Astrocyte (in vitro differentiated cells and primary cell): ENCODE results near the gene IFT20. TPM values are rescaled to one million over a fixed set of nuclear protein-coding genes. Genes with fewer than 3 reads are reported as not detected.
"Not testable (repeated sequence)": the region's sequence is repeated elsewhere in the genome, so short reads cannot be mapped to it uniquely, and the experiment has no call there.

Experiments
- DNase-seq: peaks from one replicate; pipeline ENCODE4 v3.0.0-alpha.2; 2010; ENCODE audit warnings: low read depth
- FAIRE-seq: peaks from 2 replicates; lab custom pipeline; 2011; peaks lifted over from hg19 to GRCh38; lab: Jason Lieb, UNC
- H2AFZ ChIP-seq: 2 replicates; pipeline ENCODE4 v1.6.0; 2012; ENCODE audit warnings: low read depth, low read length, inconsistent platforms
- H3K27ac ChIP-seq: 2 replicates; pipeline ENCODE4 v1.5.1; 2011; ENCODE audit warnings: low read depth, low read length, inconsistent platforms
- H3K27me3 ChIP-seq: 2 replicates; pipeline ENCODE4 v1.6.0; 2011; ENCODE audit warnings: low read length, inconsistent platforms; ENCODE audit not compliant: insufficient read depth
- H3K36me3 ChIP-seq: 2 replicates; pipeline ENCODE4 v1.5.1; 2011; ENCODE audit warnings: low read length, inconsistent platforms; ENCODE audit not compliant: insufficient read depth
- H3K4me1 ChIP-seq: 2 replicates; pipeline ENCODE4 v1.5.1; 2011; ENCODE audit warnings: low read length, inconsistent platforms; ENCODE audit not compliant: insufficient read depth
- H3K4me2 ChIP-seq: 2 replicates; pipeline ENCODE4 v1.6.0; 2012; ENCODE audit warnings: low read length, inconsistent platforms
- H3K4me3 ChIP-seq: 2 replicates; pipeline ENCODE4 v1.5.1; 2011; ENCODE audit warnings: low read depth, mild to moderate bottlenecking, low read length, inconsistent platforms; ENCODE audit not compliant: insufficient read depth
- H3K79me2 ChIP-seq: 2 replicates; pipeline ENCODE4 v1.6.0; 2012; ENCODE audit warnings: mild to moderate bottlenecking, low read length, inconsistent platforms; ENCODE audit not compliant: insufficient read depth
- H3K9ac ChIP-seq: 2 replicates; pipeline ENCODE4 v1.6.0; 2012; ENCODE audit warnings: mild to moderate bottlenecking, low read length, inconsistent platforms
- H3K9me3 ChIP-seq: 2 replicates; pipeline ENCODE4 v1.5.1; 2012; ENCODE audit warnings: low read depth, mild to moderate bottlenecking, low read length, inconsistent platforms; ENCODE audit not compliant: insufficient read depth
- H4K20me1 ChIP-seq: 2 replicates; pipeline ENCODE4 v1.6.0; 2012; ENCODE audit warnings: low read length, inconsistent platforms; ENCODE audit not compliant: insufficient read depth
- H3K27ac Mint-ChIP-seq: one replicate; pipeline ENCODE4 v1.8.0; 2021; ENCODE audit warnings: mild to moderate bottlenecking, mixed read lengths; ENCODE audit not compliant: unreplicated experiment
- H3K27me3 Mint-ChIP-seq: one replicate; pipeline ENCODE4 v1.8.0; 2021; ENCODE audit warnings: low read depth, mixed read lengths; ENCODE audit not compliant: unreplicated experiment
- H3K36me3 Mint-ChIP-seq: one replicate; pipeline ENCODE4 v1.8.0; 2021; ENCODE audit warnings: low read depth, mixed read lengths; ENCODE audit not compliant: unreplicated experiment
- H3K4me1 Mint-ChIP-seq: one replicate; pipeline ENCODE4 v1.8.0; 2021; ENCODE audit warnings: low read depth, mixed read lengths; ENCODE audit not compliant: unreplicated experiment
- H3K4me3 Mint-ChIP-seq: one replicate; pipeline ENCODE4 v1.8.0; 2021; ENCODE audit warnings: mild to moderate bottlenecking, moderate library complexity, mixed read lengths; ENCODE audit not compliant: unreplicated experiment
- H3K9me3 Mint-ChIP-seq: one replicate; pipeline ENCODE4 v1.8.0; 2021; ENCODE audit warnings: mild to moderate bottlenecking, mixed read lengths; ENCODE audit not compliant: unreplicated experiment
- EZH2 ChIP-seq: IDR thresholded peaks from 2 replicates; pipeline ENCODE4 v1.6.1; 2012; ENCODE audit warnings: mild to moderate bottlenecking, low read length, inconsistent platforms; ENCODE audit not compliant: insufficient read depth
- total RNA-seq: library from RNA; stranded (reverse); gene quantifications from 2 replicates; pipeline ENCODE4 v1.2.1, GENCODE V29; 2021
- TF ChIP-seq, protein P1 (sequence below): IDR thresholded peaks from 2 replicates; pipeline ENCODE4 v1.5.1; 2011; ENCODE audit warnings: low read depth, mild to moderate bottlenecking, inconsistent platforms, low read length, moderate library complexity; ENCODE audit not compliant: insufficient read depth

The IFT20 gene
- total RNA-seq, 1 donor from 2014 or later, result 70.4 TPM

DNA sequence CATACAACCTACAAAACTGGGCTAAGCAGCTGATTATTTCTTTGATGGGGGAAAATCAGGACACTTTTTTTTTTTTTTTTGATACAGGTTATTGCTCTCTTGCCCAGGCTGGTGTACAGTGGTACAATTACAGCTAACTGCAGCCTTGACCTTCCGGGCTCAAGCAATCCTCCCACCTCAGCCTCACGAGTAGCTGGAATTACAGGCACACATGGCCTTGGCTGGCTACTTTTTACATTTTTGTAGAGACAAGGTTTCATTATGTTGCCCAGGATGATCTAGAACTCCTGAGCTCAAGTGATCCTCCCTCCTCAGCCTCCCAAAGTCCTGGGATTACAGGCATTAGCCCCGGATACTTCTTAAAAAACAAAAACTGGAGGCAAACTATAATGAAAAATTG is 36.8 kb downstream of the IFT20 start:
- H2AFZ ChIP-seq, result no peak overlapping the region
- H3K27ac ChIP-seq, result no peak overlapping the region
- no peak overlapping the region for H3K9ac ChIP-seq
- H3K4me3 ChIP-seq, result no peak overlapping the region
- Mint-ChIP-seq H3K36me3 (no peaks in the 10 kb centered on the region), H3K27ac (no peak overlapping the region), H3K9me3 (no peaks in the 10 kb centered on the region), H3K27me3 (peaks cover 3% of the 10 kb centered on the region), H3K4me3 (no peak overlapping the region), H3K4me1 (no peaks in the 10 kb centered on the region)
- FAIRE-seq (no peak), DNase-seq (no peak)
- no peak overlapping the region for H3K4me2 ChIP-seq
- no peaks in the 10 kb centered on the region for H3K9me3 ChIP-seq
- H3K36me3 ChIP-seq, result no peaks in the 10 kb centered on the region
- H3K4me1 ChIP-seq, result no peaks in the 10 kb centered on the region
- no peak for TF ChIP-seq EZH2
- TF ChIP-seq, protein P1, sequence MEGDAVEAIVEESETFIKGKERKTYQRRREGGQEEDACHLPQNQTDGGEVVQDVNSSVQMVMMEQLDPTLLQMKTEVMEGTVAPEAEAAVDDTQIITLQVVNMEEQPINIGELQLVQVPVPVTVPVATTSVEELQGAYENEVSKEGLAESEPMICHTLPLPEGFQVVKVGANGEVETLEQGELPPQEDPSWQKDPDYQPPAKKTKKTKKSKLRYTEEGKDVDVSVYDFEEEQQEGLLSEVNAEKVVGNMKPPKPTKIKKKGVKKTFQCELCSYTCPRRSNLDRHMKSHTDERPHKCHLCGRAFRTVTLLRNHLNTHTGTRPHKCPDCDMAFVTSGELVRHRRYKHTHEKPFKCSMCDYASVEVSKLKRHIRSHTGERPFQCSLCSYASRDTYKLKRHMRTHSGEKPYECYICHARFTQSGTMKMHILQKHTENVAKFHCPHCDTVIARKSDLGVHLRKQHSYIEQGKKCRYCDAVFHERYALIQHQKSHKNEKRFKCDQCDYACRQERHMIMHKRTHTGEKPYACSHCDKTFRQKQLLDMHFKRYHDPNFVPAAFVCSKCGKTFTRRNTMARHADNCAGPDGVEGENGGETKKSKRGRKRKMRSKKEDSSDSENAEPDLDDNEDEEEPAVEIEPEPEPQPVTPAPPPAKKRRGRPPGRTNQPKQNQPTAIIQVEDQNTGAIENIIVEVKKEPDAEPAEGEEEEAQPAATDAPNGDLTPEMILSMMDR, result no peak
- no peaks in the 10 kb centered on the region for H4K20me1 ChIP-seq
- H3K27me3 ChIP-seq, result peaks cover 9% of the 10 kb centered on the region
- H3K79me2 ChIP-seq, result no peaks in the 10 kb centered on the region

DNA sequence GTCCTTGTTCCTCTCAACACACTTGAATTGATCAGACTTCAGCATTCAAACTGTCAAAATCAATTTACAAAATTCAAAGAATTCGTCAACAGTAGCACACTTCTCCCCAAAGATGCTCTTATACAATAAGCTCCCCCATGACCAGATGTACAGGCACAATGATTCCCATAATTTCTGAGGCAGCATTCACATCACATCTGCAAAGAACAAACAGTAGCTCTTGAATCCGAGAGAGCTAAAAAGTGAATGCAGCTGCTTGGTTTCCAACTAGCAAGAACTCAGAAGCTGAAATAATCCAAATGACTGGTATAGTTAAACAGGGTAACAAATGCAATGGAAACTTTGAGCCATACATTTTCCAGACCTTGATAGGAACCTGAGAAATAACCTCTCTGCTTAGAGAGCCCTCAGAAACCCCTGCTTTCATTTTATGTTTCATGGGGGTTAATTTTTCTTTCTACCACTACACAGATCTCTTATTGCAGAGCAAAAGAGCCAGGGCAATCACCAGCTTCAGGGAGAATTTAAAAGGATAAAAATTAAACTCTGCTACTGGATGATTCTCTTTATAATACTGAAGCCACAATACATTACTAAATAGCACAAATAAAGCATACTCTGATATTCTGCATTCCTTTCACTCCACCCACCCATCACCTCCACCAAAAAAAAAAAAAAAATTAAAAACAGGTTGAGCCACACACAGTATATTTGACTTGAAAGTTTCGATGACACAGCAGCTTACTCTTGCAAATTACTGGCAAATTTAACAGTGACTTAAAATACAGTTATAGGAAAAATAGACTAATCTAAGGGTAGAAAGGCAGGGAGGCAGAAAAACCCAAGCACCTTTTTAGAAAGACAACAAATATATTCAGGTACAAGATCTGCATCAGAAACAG is 39.3 kb downstream of the IFT20 start:
- no peak overlapping the region for H3K4me2 ChIP-seq
- no peak overlapping the region for H3K27ac ChIP-seq
- TF ChIP-seq, protein P1, result no peak
- TF ChIP-seq EZH2, result no peak
- peaks cover 3% of the 10 kb centered on the region for H3K27me3 Mint-ChIP-seq
- no peak overlapping the region for H3K27ac Mint-ChIP-seq
- H3K27me3 ChIP-seq, result peaks cover 13% of the 10 kb centered on the region
- H3K9ac ChIP-seq, result no peak overlapping the region
- no peaks in the 10 kb centered on the region for H3K36me3 Mint-ChIP-seq
- H3K9me3 ChIP-seq, result no peaks in the 10 kb centered on the region
- FAIRE-seq (no peak), DNase-seq (no peak)
- H3K79me2 ChIP-seq, result no peaks in the 10 kb centered on the region
- no peaks in the 10 kb centered on the region for H4K20me1 ChIP-seq
- no peaks in the 10 kb centered on the region for H3K4me1 ChIP-seq
- H2AFZ ChIP-seq, result no peak overlapping the region
- no peaks in the 10 kb centered on the region for H3K9me3 Mint-ChIP-seq
- H3K4me3 ChIP-seq, result no peak overlapping the region
- no peak overlapping the region for H3K4me3 Mint-ChIP-seq
- H3K4me1 Mint-ChIP-seq, result no peaks in the 10 kb centered on the region
- no peaks in the 10 kb centered on the region for H3K36me3 ChIP-seq

- H3K9ac ChIP-seq, result no peak overlapping the region
- no peak overlapping the region for H3K4me3 Mint-ChIP-seq
- H3K4me1 Mint-ChIP-seq, result no peaks in the 10 kb centered on the region
- H3K4me1 ChIP-seq, result no peaks in the 10 kb centered on the region
- no peak for TF ChIP-seq EZH2
- TF ChIP-seq, protein P1, result no peak
- no peak overlapping the region for H3K27ac Mint-ChIP-seq
- FAIRE-seq (no peak), DNase-seq (no peak)
- H3K27me3 ChIP-seq, result peaks cover 13% of the 10 kb centered on the region
- H3K27ac ChIP-seq, result no peak overlapping the region
- H3K4me3 ChIP-seq, result no peak overlapping the region
- H3K4me2 ChIP-seq, result no peak overlapping the region
- no peaks in the 10 kb centered on the region for H3K36me3 Mint-ChIP-seq
- H3K27me3 Mint-ChIP-seq, result peaks cover 3% of the 10 kb centered on the region
- no peak overlapping the region for H2AFZ ChIP-seq
- H4K20me1 ChIP-seq, result no peaks in the 10 kb centered on the region
- H3K79me2 ChIP-seq, result no peaks in the 10 kb centered on the region
- H3K36me3 ChIP-seq, result no peaks in the 10 kb centered on the region
- no peaks in the 10 kb centered on the region for H3K9me3 Mint-ChIP-seq
- H3K9me3 ChIP-seq, result no peaks in the 10 kb centered on the region
These were observed 41.3 kb downstream of the IFT20 start for GRCh38 chr17:28293994-28294393.

- H3K4me3 Mint-ChIP-seq, H2AFZ ChIP-seq, FAIRE-seq, H3K36me3 Mint-ChIP-seq, H3K9ac ChIP-seq, H3K36me3 ChIP-seq, H3K27ac ChIP-seq, H3K9me3 ChIP-seq, H4K20me1 ChIP-seq, H3K27me3 Mint-ChIP-seq, H3K9me3 Mint-ChIP-seq, H3K4me1 Mint-ChIP-seq, H3K4me2 ChIP-seq, H3K79me2 ChIP-seq, H3K4me3 ChIP-seq, DNase-seq, H3K27ac Mint-ChIP-seq, H3K4me1 ChIP-seq: not testable (repeated sequence)
- peaks cover 13% of the 10 kb centered on the region for H3K27me3 ChIP-seq
These were observed 42.4 kb downstream of the IFT20 start for GRCh38 chr17:28292878-28293277.
